ENCODE results near the gene OR2A2. TPM values are rescaled to one million over a fixed set of nuclear protein-coding genes. Genes with fewer than 3 reads are reported as not detected.
"Not testable (repeated sequence)": the region's sequence is repeated elsewhere in the genome, so short reads cannot be mapped to it uniquely, and the experiment has no call there.

Gene OR2A2
- total and polyA plus RNA-seq, 4 donors: not detected

DNA sequence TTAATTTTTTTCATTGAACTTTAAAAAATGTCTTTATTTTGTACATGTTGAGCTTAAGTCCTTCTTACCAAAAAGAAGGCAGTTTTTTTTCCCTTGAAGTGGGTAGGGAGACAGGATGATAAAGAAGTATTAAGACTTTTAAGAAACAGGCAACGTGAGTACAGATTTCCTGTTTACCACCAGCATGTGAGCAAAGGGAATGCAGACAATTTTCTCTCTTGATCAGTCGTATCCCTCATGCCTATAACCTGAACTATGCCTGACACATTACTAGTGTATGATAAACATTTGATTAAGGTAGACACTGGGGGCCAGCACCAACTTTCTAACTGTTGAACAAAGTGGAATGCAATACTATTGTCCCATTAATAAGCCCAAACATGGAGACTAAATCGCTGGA lies 8.8 kb upstream of the OR2A2 start:
- Histone ChIP-seq H3K4me1 (ENCODE audit: control insufficient read depth, insufficient read depth, low read length) (no peaks in the 10 kb centered on the region), H3K36me3 (ENCODE audit: control insufficient read depth, insufficient read depth, low read length) (no peaks in the 10 kb centered on the region), H3K9me3 (ENCODE audit: control insufficient read depth, insufficient read depth, low read length) (no peaks in the 10 kb centered on the region), H3K4me3 (ENCODE audit: low read depth, low read length) (no peak overlapping the region), H3K27ac (ENCODE audit: low read depth, low read length) (no peak overlapping the region), H3K27me3 (ENCODE audit: control insufficient read depth, insufficient read depth, low read length) (no peaks in the 10 kb centered on the region)
- no peak for DNase-seq (ENCODE audit: low read depth in 4 of 6, low spot score in 6 of 6)
- WGBS (ENCODE audit: insufficient coverage): no CpG with 5 or more reads among the region's 3 CpGs

DNA sequence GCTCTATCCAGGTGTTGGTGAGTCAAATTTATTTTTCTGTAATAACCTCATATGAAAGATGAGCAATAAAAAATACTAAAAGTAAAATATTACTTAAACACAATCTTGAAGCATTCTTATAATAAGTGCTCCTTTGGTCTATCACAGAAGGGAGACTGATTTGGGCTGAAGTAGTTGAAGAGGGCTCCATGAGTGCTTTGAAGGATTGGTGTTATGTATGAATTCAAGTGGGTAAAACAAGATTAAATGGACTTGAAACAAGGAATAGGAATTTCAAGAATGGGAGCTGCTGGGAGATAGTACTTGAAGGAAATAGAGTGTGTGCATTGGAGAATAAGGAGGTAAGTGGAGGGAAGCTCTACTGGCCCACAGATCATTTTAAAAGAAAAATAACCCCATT lies 7.3 kb upstream of the OR2A2 start:
- H3K4me3 ChIP-seq (ENCODE audit: low read depth, low read length): no peak overlapping the region
- H3K9me3 ChIP-seq (ENCODE audit: control insufficient read depth, insufficient read depth, low read length): no peaks in the 10 kb centered on the region
- H3K4me1 ChIP-seq (ENCODE audit: control insufficient read depth, insufficient read depth, low read length): no peaks in the 10 kb centered on the region
- no peaks in the 10 kb centered on the region for H3K36me3 ChIP-seq (ENCODE audit: control insufficient read depth, insufficient read depth, low read length)
- no peak overlapping the region for H3K27ac ChIP-seq (ENCODE audit: low read depth, low read length)
- DNase-seq (ENCODE audit: low read depth in 4 of 6, low spot score in 6 of 6): no peak
- no peaks in the 10 kb centered on the region for H3K27me3 ChIP-seq (ENCODE audit: control insufficient read depth, insufficient read depth, low read length)

DNA sequence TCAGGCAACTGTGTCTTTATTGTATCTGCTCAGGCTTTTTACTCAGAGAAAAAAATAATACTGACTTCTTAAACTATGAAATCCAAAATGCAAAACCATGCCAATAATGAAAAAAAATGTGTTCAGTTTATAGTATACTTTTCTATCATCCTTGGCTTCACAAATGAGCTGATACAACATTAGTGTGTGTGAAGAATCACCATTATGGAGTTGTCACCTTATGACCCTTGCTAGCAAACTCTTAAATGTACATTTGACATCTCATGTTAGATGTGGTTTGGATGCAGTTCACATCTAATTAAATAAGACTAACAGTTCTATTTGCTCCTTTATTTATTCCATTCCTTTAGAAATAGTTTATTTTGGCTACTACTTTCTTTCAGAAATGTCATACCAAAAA lies 4.2 kb upstream of the OR2A2 start:
- Histone ChIP-seq H3K9me3 (ENCODE audit: control insufficient read depth, insufficient read depth, low read length) (no peaks in the 10 kb centered on the region), H3K27ac (ENCODE audit: low read depth, low read length) (no peak overlapping the region), H3K27me3 (ENCODE audit: control insufficient read depth, insufficient read depth, low read length) (no peaks in the 10 kb centered on the region), H3K4me1 (ENCODE audit: control insufficient read depth, insufficient read depth, low read length) (no peaks in the 10 kb centered on the region), H3K4me3 (ENCODE audit: low read depth, low read length) (no peak overlapping the region), H3K36me3 (ENCODE audit: control insufficient read depth, insufficient read depth, low read length) (no peaks in the 10 kb centered on the region)
- DNase-seq (ENCODE audit: low read depth in 4 of 6, low spot score in 6 of 6): no peak

DNA sequence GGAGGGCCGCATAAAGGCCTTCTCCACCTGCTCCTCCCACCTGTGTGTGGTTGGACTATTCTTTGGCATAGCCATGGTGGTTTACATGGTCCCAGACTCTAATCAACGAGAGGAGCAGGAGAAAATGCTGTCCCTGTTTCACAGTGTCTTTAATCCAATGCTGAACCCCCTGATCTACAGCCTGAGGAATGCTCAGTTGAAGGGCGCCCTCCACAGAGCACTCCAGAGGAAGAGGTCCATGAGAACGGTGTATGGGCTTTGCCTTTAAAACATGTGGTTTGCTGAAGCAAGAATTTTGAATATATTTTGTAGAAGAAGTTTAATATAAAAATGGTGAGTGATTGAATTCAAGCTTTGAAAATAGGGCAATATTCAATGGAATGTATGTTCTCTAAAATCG lies 889 bp downstream of the OR2A2 start:
- Histone ChIP-seq H3K27me3 (ENCODE audit: control insufficient read depth, insufficient read depth, low read length) (no peaks in the 10 kb centered on the region), H3K9me3 (ENCODE audit: control insufficient read depth, insufficient read depth, low read length) (no peaks in the 10 kb centered on the region), H3K4me1 (ENCODE audit: control insufficient read depth, insufficient read depth, low read length) (no peaks in the 10 kb centered on the region), H3K36me3 (ENCODE audit: control insufficient read depth, insufficient read depth, low read length) (no peaks in the 10 kb centered on the region), H3K4me3 (ENCODE audit: low read depth, low read length) (no peak overlapping the region), H3K27ac (ENCODE audit: low read depth, low read length) (no peak overlapping the region)
- no peak for DNase-seq (ENCODE audit: low read depth in 4 of 6, low spot score in 6 of 6)
- WGBS (ENCODE audit: insufficient coverage): 94% methylated on average over 2 of the region's 5 CpGs

DNA sequence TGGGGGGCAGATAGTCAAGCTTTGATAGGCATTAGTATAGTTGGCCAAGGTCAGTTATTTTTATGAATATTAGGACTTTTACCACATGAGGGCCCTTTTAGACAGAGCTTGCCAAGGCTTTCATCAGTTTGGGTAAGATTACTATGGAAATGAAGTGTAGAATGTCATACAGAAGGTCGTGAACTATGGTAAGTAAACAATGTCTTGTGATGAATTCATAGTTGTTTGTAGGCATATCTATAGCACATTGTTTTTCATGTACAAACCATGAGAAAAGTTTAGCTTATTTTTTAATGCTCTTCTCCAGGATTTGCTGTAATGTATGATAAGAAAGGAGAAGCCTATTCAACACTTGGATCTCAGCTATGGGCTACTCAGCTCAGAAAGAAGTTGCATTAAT lies 4.3 kb downstream of the OR2A2 start:
- Histone ChIP-seq H3K4me3 (ENCODE audit: low read depth, low read length) (no peak overlapping the region), H3K27me3 (ENCODE audit: control insufficient read depth, insufficient read depth, low read length) (no peaks in the 10 kb centered on the region), H3K36me3 (ENCODE audit: control insufficient read depth, insufficient read depth, low read length) (no peaks in the 10 kb centered on the region), H3K27ac (ENCODE audit: low read depth, low read length) (no peak overlapping the region), H3K9me3 (ENCODE audit: control insufficient read depth, insufficient read depth, low read length) (no peaks in the 10 kb centered on the region), H3K4me1 (ENCODE audit: control insufficient read depth, insufficient read depth, low read length) (no peaks in the 10 kb centered on the region)
- no CpG with 5 or more reads among the region's 1 CpG for WGBS (ENCODE audit: insufficient coverage)
- DNase-seq (ENCODE audit: low read depth in 4 of 6, low spot score in 6 of 6): no peak

DNA sequence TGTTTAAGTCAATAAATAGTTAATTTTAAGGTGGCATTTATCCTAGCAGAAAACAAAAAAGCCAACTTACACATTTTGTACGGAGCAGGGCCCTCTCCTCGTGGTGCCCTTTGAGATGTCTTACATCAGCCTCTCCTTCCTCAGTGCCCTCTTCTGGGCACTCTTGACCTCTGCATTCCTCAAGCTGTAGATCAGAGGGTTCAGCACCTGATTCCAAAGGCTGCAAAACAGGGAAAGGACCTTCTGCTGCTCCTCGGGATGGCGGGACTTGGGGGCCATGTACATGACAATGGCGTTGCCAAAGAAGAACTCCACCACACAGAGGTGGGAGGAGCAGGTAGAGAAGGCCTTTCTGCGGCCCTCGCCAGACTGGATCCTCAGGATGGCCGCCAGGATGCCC lies 9.0 kb downstream of the OR2A2 start:
- Histone ChIP-seq H3K4me1 (ENCODE audit: control insufficient read depth, insufficient read depth, low read length) (no peaks in the 10 kb centered on the region), H3K36me3 (ENCODE audit: control insufficient read depth, insufficient read depth, low read length) (no peaks in the 10 kb centered on the region), H3K27me3 (ENCODE audit: control insufficient read depth, insufficient read depth, low read length) (no peaks in the 10 kb centered on the region), H3K4me3 (ENCODE audit: low read depth, low read length) (no peak overlapping the region), H3K27ac (ENCODE audit: low read depth, low read length) (no peak overlapping the region), H3K9me3 (ENCODE audit: control insufficient read depth, insufficient read depth, low read length) (no peaks in the 10 kb centered on the region)
- no peak for DNase-seq (ENCODE audit: low read depth in 4 of 6, low spot score in 6 of 6)
- WGBS (ENCODE audit: insufficient coverage): 78% methylated on average over 8 of the region's 8 CpGs

DNA sequence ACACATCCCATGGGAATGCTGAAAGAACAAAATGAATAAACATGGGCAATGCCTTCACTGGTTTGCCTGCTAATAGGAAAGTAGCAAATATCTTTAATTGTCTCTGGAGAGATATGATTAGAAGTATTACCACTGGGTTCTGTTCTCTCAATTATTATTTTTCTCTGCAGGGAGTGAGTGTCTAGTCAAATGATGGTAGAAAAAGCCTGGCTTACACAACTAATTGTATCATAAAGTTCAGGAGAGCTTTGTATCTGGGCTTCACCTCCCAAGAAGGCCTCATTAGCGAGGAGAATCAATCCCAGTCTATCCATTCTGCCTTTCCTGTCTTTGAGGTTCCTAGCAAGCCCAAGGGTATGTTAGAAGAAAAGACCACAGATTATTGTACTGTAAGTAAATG lies 13.5 kb downstream of the OR2A2 start, which contains the start of gene OR2A14:
TSS of gene OR2A14 (plus strand) at position 301 of the 400 bp plus-strand sequence. CDS start 5,937 bp downstream, outside the sequence.
- WGBS (ENCODE audit: insufficient coverage): no CpG with 5 or more reads among the region's 1 CpG
- H3K27ac ChIP-seq (ENCODE audit: low read depth, low read length): no peak within 1 kb of the TSS
- H3K4me3 ChIP-seq (ENCODE audit: low read depth, low read length): no peak within 1 kb of the TSS
- H3K4me1 ChIP-seq (ENCODE audit: control insufficient read depth, insufficient read depth, low read length): no peaks in the 10 kb centered on the region
- H3K36me3 ChIP-seq (ENCODE audit: control insufficient read depth, insufficient read depth, low read length): no peaks in the 10 kb centered on the region
- H3K27me3 ChIP-seq (ENCODE audit: control insufficient read depth, insufficient read depth, low read length): no peaks in the 10 kb centered on the region
- H3K9me3 ChIP-seq (ENCODE audit: control insufficient read depth, insufficient read depth, low read length): no peaks in the 10 kb centered on the region
- no peak for DNase-seq (ENCODE audit: low read depth in 4 of 6, low spot score in 6 of 6)

DNA sequence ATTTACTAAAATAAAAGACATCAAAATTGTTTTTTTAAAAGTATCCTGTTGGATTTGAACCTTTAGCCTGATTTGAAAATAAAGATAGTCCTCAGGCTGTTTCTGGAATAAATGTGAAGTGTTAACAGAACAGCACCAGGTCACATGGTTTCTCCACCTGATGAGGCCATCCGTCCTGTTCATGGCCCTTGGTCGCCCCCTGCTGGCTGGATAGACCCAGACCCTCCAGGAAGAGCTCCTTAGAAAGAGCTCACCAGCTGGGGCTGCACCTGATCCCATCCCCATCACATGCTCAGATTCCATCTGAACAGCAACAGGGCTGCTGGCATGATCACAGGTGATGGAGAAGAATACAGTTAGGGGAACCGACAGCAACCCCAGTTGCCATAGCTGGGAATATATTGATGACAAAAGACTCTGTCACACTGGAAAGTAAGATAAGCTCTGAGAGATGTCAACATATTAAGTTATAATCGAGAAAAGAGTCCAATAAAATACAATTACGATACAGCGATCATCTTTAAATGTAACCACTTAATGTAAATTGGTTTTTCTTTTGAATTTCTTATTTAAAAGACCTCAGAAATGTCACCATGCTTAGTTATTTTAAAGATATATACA lies 18.4 kb downstream of the OR2A2 start:
- no peak overlapping the region for H3K27ac ChIP-seq (ENCODE audit: low read depth, low read length)
- 0% methylated on average over 3 of the region's 6 CpGs for WGBS (ENCODE audit: insufficient coverage)
- H3K9me3 ChIP-seq (ENCODE audit: control insufficient read depth, insufficient read depth, low read length): no peaks in the 10 kb centered on the region
- no peaks in the 10 kb centered on the region for H3K27me3 ChIP-seq (ENCODE audit: control insufficient read depth, insufficient read depth, low read length)
- no peaks in the 10 kb centered on the region for H3K4me1 ChIP-seq (ENCODE audit: control insufficient read depth, insufficient read depth, low read length)
- DNase-seq (ENCODE audit: low read depth in 4 of 6, low spot score in 6 of 6): peak in 4 of 6 donors; percentile 1 to 66 (median 44)
- no peak overlapping the region for H3K4me3 ChIP-seq (ENCODE audit: low read depth, low read length)
- H3K36me3 ChIP-seq (ENCODE audit: control insufficient read depth, insufficient read depth, low read length): no peaks in the 10 kb centered on the region

DNA sequence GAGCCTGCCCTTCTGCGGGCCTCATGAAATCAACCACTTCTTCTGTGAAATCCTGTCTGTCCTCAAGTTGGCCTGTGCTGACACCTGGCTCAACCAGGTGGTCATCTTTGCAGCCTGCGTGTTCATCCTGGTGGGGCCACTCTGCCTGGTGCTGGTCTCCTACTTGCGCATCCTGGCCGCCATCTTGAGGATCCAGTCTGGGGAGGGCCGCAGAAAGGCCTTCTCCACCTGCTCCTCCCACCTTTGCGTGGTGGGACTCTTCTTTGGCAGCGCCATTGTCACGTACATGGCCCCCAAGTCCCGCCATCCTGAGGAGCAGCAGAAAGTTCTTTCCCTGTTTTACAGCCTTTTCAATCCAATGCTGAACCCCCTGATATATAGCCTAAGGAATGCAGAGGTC lies 20.2 kb downstream of the OR2A2 start:
- H3K27me3 ChIP-seq (ENCODE audit: control insufficient read depth, insufficient read depth, low read length); H3K27ac ChIP-seq (ENCODE audit: low read depth, low read length); H3K9me3 ChIP-seq (ENCODE audit: control insufficient read depth, insufficient read depth, low read length); H3K4me1 ChIP-seq (ENCODE audit: control insufficient read depth, insufficient read depth, low read length); DNase-seq (ENCODE audit: low read depth in 4 of 6, low spot score in 6 of 6); H3K4me3 ChIP-seq (ENCODE audit: low read depth, low read length); H3K36me3 ChIP-seq (ENCODE audit: control insufficient read depth, insufficient read depth, low read length): not testable (repeated sequence)
- WGBS (ENCODE audit: insufficient coverage): 94% methylated on average over 6 of the region's 9 CpGs

DNA sequence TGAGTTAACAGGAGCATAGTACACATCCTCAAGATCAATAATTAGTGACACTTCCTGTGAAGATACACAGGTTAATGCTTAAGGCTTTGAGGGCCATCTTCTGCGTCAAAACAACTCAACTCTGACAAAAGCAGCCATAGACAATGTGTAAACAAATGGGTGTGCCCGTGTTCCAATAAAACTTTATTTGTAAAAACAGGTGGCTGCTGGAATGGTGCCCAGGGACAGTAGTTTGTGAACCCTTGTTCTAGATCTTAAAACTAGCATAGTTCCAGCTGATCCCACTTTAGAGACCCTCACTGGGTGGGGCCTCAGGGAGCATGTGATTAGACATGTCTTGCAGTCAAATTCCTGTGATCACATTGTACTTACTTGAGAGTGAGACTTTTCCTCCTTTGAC lies 21.3 kb downstream of the OR2A2 start:
- Histone ChIP-seq H3K9me3 (ENCODE audit: control insufficient read depth, insufficient read depth, low read length) (no peaks in the 10 kb centered on the region), H3K36me3 (ENCODE audit: control insufficient read depth, insufficient read depth, low read length) (no peaks in the 10 kb centered on the region), H3K27ac (ENCODE audit: low read depth, low read length) (no peak overlapping the region), H3K4me3 (ENCODE audit: low read depth, low read length) (no peak overlapping the region), H3K27me3 (ENCODE audit: control insufficient read depth, insufficient read depth, low read length) (no peaks in the 10 kb centered on the region), H3K4me1 (ENCODE audit: control insufficient read depth, insufficient read depth, low read length) (no peaks in the 10 kb centered on the region)
- DNase-seq (ENCODE audit: low read depth in 4 of 6, low spot score in 6 of 6): no peak
- 100% methylated on average over 1 of the region's 2 CpGs for WGBS (ENCODE audit: insufficient coverage)
